ENCODE measurements around the gene UACA. TPM values are rescaled to one million over a fixed set of nuclear protein-coding genes. Genes with fewer than 3 reads are reported as not detected.

Gene UACA
- total and polyA plus RNA-seq, 2 experiments from 2014 or later: 21.5 to 35.8 TPM

DNA sequence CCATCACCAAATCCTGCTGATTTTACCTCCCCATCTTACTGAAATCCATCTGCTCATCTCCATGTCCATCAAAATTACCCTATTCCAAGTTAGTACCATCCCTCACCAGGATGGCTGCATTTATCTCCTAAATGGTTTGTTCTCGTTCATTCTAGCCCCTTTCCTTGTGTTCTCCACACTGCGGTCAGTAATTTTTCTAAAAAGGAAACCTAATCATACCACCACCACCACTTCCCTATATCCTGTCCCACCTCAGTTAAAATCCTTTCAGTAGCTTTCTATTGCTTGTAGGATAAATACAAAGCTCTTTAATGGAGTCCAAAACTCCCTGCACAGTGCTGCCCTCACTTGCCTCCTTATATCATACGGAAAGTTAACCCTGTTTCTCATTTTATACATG is 51.1 kb downstream of the UACA start (continued):
- no peak for TF ChIP-seq CTCF (conservative IDR thresholded peaks at IDR 0.05; ENCODE audit: low read depth in 2 of 2)
- TF ChIP-seq, protein P1, sequence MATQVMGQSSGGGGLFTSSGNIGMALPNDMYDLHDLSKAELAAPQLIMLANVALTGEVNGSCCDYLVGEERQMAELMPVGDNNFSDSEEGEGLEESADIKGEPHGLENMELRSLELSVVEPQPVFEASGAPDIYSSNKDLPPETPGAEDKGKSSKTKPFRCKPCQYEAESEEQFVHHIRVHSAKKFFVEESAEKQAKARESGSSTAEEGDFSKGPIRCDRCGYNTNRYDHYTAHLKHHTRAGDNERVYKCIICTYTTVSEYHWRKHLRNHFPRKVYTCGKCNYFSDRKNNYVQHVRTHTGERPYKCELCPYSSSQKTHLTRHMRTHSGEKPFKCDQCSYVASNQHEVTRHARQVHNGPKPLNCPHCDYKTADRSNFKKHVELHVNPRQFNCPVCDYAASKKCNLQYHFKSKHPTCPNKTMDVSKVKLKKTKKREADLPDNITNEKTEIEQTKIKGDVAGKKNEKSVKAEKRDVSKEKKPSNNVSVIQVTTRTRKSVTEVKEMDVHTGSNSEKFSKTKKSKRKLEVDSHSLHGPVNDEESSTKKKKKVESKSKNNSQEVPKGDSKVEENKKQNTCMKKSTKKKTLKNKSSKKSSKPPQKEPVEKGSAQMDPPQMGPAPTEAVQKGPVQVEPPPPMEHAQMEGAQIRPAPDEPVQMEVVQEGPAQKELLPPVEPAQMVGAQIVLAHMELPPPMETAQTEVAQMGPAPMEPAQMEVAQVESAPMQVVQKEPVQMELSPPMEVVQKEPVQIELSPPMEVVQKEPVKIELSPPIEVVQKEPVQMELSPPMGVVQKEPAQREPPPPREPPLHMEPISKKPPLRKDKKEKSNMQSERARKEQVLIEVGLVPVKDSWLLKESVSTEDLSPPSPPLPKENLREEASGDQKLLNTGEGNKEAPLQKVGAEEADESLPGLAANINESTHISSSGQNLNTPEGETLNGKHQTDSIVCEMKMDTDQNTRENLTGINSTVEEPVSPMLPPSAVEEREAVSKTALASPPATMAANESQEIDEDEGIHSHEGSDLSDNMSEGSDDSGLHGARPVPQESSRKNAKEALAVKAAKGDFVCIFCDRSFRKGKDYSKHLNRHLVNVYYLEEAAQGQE (IDR thresholded peaks at IDR 0.05; ENCODE audit: unreplicated experiment): no peak
- no peak for TF ChIP-seq ZNF114 (CRISPR knock-in tag; IDR thresholded peaks at IDR 0.05)
- TF ChIP-seq EZH2 (IDR thresholded peaks at IDR 0.05; ENCODE audit: low read depth, unreplicated experiment): no peak
- no peak for TF ChIP-seq EZH2phosphoT487 (IDR thresholded peaks at IDR 0.05; ENCODE audit: unreplicated experiment)
- TF ChIP-seq STAT1 (IDR thresholded peaks at IDR 0.05; ENCODE audit: unreplicated experiment): no peak

DNA sequence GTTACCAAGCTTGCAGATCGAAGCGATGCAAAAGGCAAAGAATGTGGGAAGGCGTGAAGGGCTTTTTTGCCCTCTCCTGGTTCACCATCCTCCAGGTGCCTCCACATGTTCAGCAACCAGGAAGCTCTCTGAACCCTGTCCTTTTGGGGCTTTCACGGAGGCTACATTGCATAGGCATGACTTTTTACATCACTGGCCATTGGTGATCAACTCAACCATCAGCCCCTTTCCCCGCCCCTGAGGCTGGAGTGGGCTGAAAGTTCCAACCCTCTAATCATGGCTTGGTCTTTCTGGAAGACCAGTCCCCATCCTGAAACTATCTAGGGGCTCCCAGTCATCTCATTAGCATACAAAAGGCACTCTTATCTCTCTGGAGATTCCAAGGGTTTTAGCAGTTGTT is 52.6 kb downstream of the UACA start:
- no peaks in the 10 kb centered on the region for H3K9me3 Mint-ChIP-seq
- H3F3A ChIP-seq (replicated peaks; ENCODE audit: low read depth): no peaks in the 10 kb centered on the region
- H3K27ac Mint-ChIP-seq: peak overlapping the region; percentile 29; the same call in 1 of the 2 replicates
- no peaks in the 10 kb centered on the region for H3K36me3 ChIP-seq (ENCODE audit: insufficient read depth)
- H3K79me2 ChIP-seq (replicated peaks; ENCODE audit: insufficient read depth): 0 out of 2 replicates have a peak, but pooled peaks cover under 1% of the 10 kb centered on the region
- DNase-seq (ENCODE audit: low spot score) (peak; percentile 20), ATAC-seq (peak; percentile 75)
- no peaks in the 10 kb centered on the region for H3K36me3 Mint-ChIP-seq (ENCODE audit: low read depth)
- H3K27me3 ChIP-seq (ENCODE audit: insufficient read depth): no peaks in the 10 kb centered on the region
- H3K27me3 Mint-ChIP-seq (ENCODE audit: insufficient read depth, low read depth, poor library complexity): peaks cover 3% of the 10 kb centered on the region
- H3K9me2 ChIP-seq (ENCODE audit: insufficient read depth): no peaks in the 10 kb centered on the region
- peak overlapping the region; percentile 4; the same call in 1 of the 2 replicates for H3K4me2 ChIP-seq
- H2AFZ ChIP-seq: no peak overlapping the region
- TF ChIP-seq, protein P2, sequence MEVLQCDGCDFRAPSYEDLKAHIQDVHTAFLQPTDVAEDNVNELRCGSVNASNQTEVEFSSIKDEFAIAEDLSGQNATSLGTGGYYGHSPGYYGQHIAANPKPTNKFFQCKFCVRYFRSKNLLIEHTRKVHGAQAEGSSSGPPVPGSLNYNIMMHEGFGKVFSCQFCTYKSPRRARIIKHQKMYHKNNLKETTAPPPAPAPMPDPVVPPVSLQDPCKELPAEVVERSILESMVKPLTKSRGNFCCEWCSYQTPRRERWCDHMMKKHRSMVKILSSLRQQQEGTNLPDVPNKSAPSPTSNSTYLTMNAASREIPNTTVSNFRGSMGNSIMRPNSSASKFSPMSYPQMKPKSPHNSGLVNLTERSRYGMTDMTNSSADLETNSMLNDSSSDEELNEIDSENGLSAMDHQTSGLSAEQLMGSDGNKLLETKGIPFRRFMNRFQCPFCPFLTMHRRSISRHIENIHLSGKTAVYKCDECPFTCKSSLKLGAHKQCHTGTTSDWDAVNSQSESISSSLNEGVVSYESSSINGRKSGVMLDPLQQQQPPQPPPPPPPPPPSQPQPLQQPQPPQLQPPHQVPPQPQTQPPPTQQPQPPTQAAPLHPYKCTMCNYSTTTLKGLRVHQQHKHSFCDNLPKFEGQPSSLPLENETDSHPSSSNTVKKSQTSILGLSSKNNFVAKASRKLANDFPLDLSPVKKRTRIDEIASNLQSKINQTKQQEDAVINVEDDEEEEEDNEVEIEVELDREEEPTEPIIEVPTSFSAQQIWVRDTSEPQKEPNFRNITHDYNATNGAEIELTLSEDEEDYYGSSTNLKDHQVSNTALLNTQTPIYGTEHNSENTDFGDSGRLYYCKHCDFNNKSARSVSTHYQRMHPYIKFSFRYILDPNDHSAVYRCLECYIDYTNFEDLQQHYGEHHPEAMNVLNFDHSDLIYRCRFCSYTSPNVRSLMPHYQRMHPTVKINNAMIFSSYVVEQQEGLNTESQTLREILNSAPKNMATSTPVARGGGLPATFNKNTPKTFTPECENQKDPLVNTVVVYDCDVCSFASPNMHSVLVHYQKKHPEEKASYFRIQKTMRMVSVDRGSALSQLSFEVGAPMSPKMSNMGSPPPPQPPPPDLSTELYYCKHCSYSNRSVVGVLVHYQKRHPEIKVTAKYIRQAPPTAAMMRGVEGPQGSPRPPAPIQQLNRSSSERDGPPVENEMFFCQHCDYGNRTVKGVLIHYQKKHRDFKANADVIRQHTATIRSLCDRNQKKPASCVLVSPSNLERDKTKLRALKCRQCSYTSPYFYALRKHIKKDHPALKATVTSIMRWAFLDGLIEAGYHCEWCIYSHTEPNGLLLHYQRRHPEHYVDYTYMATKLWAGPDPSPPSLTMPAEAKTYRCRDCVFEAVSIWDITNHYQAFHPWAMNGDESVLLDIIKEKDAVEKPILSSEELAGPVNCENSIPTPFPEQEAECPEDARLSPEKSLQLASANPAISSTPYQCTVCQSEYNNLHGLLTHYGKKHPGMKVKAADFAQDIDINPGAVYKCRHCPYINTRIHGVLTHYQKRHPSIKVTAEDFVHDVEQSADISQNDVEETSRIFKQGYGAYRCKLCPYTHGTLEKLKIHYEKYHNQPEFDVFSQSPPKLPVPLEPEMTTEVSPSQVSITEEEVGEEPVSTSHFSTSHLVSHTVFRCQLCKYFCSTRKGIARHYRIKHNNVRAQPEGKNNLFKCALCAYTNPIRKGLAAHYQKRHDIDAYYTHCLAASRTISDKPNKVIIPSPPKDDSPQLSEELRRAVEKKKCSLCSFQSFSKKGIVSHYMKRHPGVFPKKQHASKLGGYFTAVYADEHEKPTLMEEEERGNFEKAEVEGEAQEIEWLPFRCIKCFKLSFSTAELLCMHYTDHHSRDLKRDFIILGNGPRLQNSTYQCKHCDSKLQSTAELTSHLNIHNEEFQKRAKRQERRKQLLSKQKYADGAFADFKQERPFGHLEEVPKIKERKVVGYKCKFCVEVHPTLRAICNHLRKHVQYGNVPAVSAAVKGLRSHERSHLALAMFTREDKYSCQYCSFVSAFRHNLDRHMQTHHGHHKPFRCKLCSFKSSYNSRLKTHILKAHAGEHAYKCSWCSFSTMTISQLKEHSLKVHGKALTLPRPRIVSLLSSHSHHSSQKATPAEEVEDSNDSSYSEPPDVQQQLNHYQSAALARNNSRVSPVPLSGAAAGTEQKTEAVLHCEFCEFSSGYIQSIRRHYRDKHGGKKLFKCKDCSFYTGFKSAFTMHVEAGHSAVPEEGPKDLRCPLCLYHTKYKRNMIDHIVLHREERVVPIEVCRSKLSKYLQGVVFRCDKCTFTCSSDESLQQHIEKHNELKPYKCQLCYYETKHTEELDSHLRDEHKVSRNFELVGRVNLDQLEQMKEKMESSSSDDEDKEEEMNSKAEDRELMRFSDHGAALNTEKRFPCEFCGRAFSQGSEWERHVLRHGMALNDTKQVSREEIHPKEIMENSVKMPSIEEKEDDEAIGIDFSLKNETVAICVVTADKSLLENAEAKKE (CRISPR knock-in tag; IDR thresholded peaks at IDR 0.05): 0 out of 2 replicates have a peak, but pooled peaks have one; percentile 41
- TF ChIP-seq, protein P1 (IDR thresholded peaks at IDR 0.05; ENCODE audit: unreplicated experiment): no peak
- no peaks in the 10 kb centered on the region for H4K20me1 ChIP-seq (replicated peaks; ENCODE audit: insufficient read depth)
- peaks cover 18% of the 10 kb centered on the region; the same call in 2 of the 3 replicates for H3K4me1 Mint-ChIP-seq
- no peak overlapping the region for H3K4me3 ChIP-seq
- H3K4me3 Mint-ChIP-seq: no peak overlapping the region
- peak overlapping the region; percentile 33; the same call in 1 of the 2 replicates for H3K27ac ChIP-seq (ENCODE audit: low read depth)
- peaks cover 16% of the 10 kb centered on the region for H3K4me1 ChIP-seq (ENCODE audit: insufficient read depth)

Measured in GM23338 (cell line).